ENCODE measurements around the gene CASP3.

GRCh38 chr4:184635381-184635780, 13.9 kb downstream of the CASP3 start:
- TF ChIP-seq POLR2A (IDR thresholded peaks at IDR 0.05; ENCODE audit: low read depth, low read length), result no peak
- TF ChIP-seq POLR2AphosphoS5 (IDR thresholded peaks at IDR 0.05; ENCODE audit: low read depth, low read length), result no peak
- no peak for TF ChIP-seq TAF1 (IDR thresholded peaks at IDR 0.05; ENCODE audit: low read depth, low read length)

Data from GM12891 (cell line).